Transverse colon (tissue), 4 donors: ENCODE measurements around the gene BMP4.

ENCODE experiments used
- POLR2A ChIP-seq: fragments of 450-650 bp; IDR thresholded peaks from one replicate; pipeline ENCODE4 v1.6.1; 2016; ENCODE audit warnings: antibody characterized with exemption, mild to moderate bottlenecking, moderate library complexity
- POLR2AphosphoS5 ChIP-seq, 3 donors: sonication (generic); formaldehyde crosslinking; IDR thresholded peaks; one replicate each; pipeline ENCODE4 v1.6.1; 2016; ENCODE audit warnings: antibody characterized with exemption in 3 of 3
- TF ChIP-seq, protein P1 (sequence below), 5 experiments: fragments of 200-600 bp in 3 of 5; fragments of 450-650 bp in 2 of 5; sonication (generic) in 3 of 5; IDR thresholded peaks; 1 replicate in 2 of 5; 2 replicates in 3 of 5; pipeline ENCODE4 v1.5.1; 2016 to 2017; ENCODE audit warnings: antibody characterized with exemption in 5 of 5, inconsistent platforms in 3 of 5, mild to moderate bottlenecking in 2 of 5, moderate library complexity in 1 of 5

DNA sequence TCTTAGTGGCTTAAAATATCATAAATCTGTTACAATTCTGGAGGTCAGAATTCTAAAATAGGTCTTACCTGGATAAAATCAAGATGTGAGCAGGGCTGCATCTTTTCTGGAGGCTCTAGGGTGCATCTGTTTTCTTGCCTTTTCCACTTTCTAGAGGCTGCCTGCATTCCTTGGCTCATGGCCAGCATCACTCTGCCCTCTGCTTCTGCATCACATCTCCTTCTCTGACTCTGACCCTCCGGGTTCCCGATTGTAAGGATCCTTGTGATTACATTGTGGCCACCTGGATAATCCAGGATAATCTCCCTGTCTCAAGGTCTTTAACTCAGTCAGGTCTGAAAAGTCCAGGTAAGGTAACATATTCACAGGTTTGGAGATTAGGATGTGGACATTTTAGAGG is 11.0 kb upstream of the BMP4 start:
- no peak for TF ChIP-seq POLR2A
- TF ChIP-seq, protein P1, sequence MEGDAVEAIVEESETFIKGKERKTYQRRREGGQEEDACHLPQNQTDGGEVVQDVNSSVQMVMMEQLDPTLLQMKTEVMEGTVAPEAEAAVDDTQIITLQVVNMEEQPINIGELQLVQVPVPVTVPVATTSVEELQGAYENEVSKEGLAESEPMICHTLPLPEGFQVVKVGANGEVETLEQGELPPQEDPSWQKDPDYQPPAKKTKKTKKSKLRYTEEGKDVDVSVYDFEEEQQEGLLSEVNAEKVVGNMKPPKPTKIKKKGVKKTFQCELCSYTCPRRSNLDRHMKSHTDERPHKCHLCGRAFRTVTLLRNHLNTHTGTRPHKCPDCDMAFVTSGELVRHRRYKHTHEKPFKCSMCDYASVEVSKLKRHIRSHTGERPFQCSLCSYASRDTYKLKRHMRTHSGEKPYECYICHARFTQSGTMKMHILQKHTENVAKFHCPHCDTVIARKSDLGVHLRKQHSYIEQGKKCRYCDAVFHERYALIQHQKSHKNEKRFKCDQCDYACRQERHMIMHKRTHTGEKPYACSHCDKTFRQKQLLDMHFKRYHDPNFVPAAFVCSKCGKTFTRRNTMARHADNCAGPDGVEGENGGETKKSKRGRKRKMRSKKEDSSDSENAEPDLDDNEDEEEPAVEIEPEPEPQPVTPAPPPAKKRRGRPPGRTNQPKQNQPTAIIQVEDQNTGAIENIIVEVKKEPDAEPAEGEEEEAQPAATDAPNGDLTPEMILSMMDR (IDR thresholded peaks at IDR 0.05), result no peak
- TF ChIP-seq POLR2AphosphoS5 (IDR thresholded peaks at IDR 0.05), result no peak
